K562 treated with DMSO at 1 percent for 24 hours (cell line): ENCODE measurements around the gene ST8SIA1. TPM values are rescaled to one million over a fixed set of nuclear protein-coding genes. Genes with fewer than 3 reads are reported as not detected.

Source experiments
- total RNA-seq: library from RNA; unstranded; fragments of 300-600 nt; gene quantifications from 2 replicates; pipeline ENCODE4 v1.2.3, GENCODE V29; 2022; ENCODE audit warnings: low read depth; ENCODE audit not compliant: insufficient read depth

The ST8SIA1 gene, protein sequence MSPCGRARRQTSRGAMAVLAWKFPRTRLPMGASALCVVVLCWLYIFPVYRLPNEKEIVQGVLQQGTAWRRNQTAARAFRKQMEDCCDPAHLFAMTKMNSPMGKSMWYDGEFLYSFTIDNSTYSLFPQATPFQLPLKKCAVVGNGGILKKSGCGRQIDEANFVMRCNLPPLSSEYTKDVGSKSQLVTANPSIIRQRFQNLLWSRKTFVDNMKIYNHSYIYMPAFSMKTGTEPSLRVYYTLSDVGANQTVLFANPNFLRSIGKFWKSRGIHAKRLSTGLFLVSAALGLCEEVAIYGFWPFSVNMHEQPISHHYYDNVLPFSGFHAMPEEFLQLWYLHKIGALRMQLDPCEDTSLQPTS
- not detected in 2 replicates for total RNA-seq

DNA sequence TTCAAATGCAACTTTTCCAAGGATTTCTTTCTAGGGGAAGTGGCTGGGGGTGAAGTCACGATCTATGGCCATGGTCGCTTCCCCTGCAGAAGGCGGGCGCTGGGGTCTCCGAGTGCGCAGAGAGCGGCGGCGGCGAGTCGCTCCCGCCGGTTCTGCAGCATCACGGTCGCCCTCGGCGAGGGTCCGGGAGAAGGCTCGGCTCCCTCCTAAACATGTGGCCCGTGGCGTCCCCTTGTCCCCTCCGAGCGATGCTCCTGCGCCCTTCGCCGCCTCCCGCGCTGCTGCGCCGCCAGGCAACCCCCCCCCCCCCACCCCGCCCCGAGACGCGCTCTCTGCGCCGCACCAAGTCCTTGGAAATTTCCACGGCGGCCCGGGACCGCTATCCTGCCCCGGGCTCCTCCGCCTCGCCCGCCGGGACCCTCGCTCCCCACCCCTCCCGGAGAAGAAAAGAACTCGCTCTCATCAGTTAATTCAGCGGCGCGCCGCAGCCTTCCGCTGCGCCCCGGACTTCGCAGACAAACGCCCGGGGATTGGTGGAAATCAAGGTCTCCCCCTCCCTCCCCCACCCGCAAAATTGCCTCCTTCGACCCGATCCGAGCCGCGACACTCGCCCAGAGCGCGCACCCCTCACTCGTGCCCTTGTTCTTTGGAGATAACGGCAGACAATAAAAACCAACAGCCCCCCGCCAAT is at the start of gene ST8SIA1:
ST8SIA1 (minus strand) TSS at position 298 of the 691 bp plus-strand sequence. CDS start 475 bp downstream, outside the sequence.

Other genes with a start within 250 kb of the ST8SIA1 start
- 8.0 and 10.7 TPM in 2 replicates for gene C2CD5, start 209.8 kb upstream of the ST8SIA1 start, total RNA-seq